ENCODE measurements around the gene HTRA2.
A peak's percentile ranks its signal among the peaks of the same experiment; 100 is the strongest.

HTRA2 gene

DNA sequence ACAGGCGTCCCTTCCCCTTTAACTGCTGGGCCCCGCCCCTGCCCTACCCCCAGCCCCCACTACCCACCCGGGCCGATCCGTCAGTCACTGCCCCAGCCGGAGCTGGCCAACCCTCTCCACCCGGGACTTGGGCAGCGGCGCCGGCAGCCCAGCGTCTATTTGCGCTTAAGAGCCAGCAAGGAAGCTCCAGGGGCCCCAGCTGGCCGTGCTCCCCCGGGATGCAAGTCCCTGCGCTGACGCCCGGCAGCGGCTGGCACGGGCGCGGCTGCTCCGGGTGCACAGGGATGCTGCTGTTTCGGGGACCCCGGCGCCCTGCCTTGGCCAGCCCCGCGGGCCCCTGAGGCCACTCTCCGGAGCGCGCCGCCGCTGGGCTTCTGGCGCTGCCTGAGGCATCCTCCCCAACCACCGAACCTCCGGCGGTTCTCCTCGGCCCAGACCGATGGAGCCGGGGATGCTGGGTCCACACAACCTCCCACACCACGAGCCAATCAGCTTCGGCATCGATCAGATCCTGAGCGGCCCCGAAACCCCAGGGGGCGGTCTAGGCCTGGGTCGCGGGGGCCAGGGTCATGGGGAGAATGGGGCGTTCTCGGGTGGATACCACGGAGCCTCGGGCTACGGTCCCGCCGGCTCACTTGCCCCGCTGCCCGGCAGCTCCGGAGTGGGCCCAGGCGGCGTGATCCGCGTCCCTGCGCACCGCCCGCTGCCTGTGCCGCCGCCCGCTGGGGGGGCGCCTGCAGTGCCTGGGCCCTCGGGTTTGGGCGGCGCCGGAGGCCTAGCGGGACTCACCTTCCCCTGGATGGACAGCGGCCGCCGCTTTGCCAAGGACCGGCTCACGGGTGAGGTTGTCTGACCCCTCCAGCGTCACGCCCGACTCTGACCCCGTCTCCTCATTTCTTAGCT is 15.1 kb upstream of the HTRA2 start, which contains the start of gene TLX2:
TLX2 (plus strand) TSS at position 83 of the 903 bp plus-strand sequence; CDS start at position 440, 357 bp downstream.
- no peak within 1 kb of the TSS for H3K4me3 ChIP-seq (ENCODE audit: low read depth, low read length)
- DNase-seq (ENCODE audit: low read depth) = peak; percentile 53
- TF ChIP-seq MYC (IDR thresholded peaks at IDR 0.05; ENCODE audit: low read depth, low read length) (no peak), POLR2A (IDR thresholded peaks at IDR 0.05; ENCODE audit: extremely low read depth, insufficient read length) (no peak)
- TF ChIP-seq, protein P1, sequence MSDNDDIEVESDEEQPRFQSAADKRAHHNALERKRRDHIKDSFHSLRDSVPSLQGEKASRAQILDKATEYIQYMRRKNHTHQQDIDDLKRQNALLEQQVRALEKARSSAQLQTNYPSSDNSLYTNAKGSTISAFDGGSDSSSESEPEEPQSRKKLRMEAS (IDR thresholded peaks at IDR 0.05; ENCODE audit: low read depth, low read length) = no peak
- TF ChIP-seq, protein P2, sequence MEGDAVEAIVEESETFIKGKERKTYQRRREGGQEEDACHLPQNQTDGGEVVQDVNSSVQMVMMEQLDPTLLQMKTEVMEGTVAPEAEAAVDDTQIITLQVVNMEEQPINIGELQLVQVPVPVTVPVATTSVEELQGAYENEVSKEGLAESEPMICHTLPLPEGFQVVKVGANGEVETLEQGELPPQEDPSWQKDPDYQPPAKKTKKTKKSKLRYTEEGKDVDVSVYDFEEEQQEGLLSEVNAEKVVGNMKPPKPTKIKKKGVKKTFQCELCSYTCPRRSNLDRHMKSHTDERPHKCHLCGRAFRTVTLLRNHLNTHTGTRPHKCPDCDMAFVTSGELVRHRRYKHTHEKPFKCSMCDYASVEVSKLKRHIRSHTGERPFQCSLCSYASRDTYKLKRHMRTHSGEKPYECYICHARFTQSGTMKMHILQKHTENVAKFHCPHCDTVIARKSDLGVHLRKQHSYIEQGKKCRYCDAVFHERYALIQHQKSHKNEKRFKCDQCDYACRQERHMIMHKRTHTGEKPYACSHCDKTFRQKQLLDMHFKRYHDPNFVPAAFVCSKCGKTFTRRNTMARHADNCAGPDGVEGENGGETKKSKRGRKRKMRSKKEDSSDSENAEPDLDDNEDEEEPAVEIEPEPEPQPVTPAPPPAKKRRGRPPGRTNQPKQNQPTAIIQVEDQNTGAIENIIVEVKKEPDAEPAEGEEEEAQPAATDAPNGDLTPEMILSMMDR (IDR thresholded peaks at IDR 0.05; ENCODE audit: low read depth, low read length) = no peak

GRCh38 chr2:74515271-74515980 is 14.3 kb upstream of the HTRA2 start:
- no peak overlapping the region for H3K4me3 ChIP-seq (ENCODE audit: low read depth, low read length)
- no peak for TF ChIP-seq POLR2A (IDR thresholded peaks at IDR 0.05; ENCODE audit: extremely low read depth, insufficient read length)
- TF ChIP-seq, protein P1 (IDR thresholded peaks at IDR 0.05; ENCODE audit: low read depth, low read length) = no peak
- TF ChIP-seq, protein P2 (IDR thresholded peaks at IDR 0.05; ENCODE audit: low read depth, low read length) = no peak
- no peak for TF ChIP-seq MYC (IDR thresholded peaks at IDR 0.05; ENCODE audit: low read depth, low read length)
- DNase-seq (ENCODE audit: low read depth) = no peak

- H3K4me3 ChIP-seq (ENCODE audit: low read depth, low read length) = no peak overlapping the region
Measured at GRCh38 chr2:74515981-74516633, 13.6 kb upstream of the HTRA2 start.

GRCh38 chr2:74516650-74517049 is 13.1 kb upstream of the HTRA2 start:
- no peak for TF ChIP-seq POLR2A (IDR thresholded peaks at IDR 0.05; ENCODE audit: extremely low read depth, insufficient read length)
- no peak for TF ChIP-seq MYC (IDR thresholded peaks at IDR 0.05; ENCODE audit: low read depth, low read length)
- TF ChIP-seq, protein P1 (IDR thresholded peaks at IDR 0.05; ENCODE audit: low read depth, low read length) = no peak
- TF ChIP-seq, protein P2 (IDR thresholded peaks at IDR 0.05; ENCODE audit: low read depth, low read length) = no peak
- H3K4me3 ChIP-seq (ENCODE audit: low read depth, low read length) = no peak overlapping the region
- DNase-seq (ENCODE audit: low read depth) = no peak

More at GRCh38 chr2:74515981-74516633, 13.6 kb upstream of the HTRA2 start:
- no peak for DNase-seq (ENCODE audit: low read depth)
- TF ChIP-seq MYC (IDR thresholded peaks at IDR 0.05; ENCODE audit: low read depth, low read length) (no peak), POLR2A (IDR thresholded peaks at IDR 0.05; ENCODE audit: extremely low read depth, insufficient read length) (no peak)
- TF ChIP-seq, protein P1 (IDR thresholded peaks at IDR 0.05; ENCODE audit: low read depth, low read length) = no peak
- TF ChIP-seq, protein P2 (IDR thresholded peaks at IDR 0.05; ENCODE audit: low read depth, low read length) = no peak

DNA sequence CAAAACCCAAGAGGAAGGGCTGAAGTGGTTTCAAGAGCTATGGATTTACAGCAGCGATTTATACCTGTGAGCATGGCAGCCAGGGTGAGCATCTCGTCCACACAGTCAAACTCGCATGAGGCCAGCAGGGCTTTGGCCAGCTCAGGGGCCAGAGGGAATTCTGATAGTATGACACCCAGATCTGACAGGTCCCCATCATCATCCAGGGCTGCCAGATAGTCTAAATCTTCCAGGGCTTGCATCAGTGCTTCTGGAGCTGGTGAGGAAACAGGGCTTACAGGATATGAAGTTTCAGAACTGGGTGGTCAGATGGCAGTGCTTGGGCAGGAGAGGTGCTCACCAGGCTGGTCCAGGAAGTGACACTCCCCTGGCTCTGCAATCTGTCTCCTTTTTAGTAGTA is 7.2 kb upstream of the HTRA2 start:
- no peak overlapping the region for H3K4me3 ChIP-seq (ENCODE audit: low read depth, low read length)
- no peak for DNase-seq (ENCODE audit: low read depth)
- TF ChIP-seq, protein P1 (IDR thresholded peaks at IDR 0.05; ENCODE audit: low read depth, low read length) = no peak
- TF ChIP-seq POLR2A (IDR thresholded peaks at IDR 0.05; ENCODE audit: extremely low read depth, insufficient read length) = no peak
- TF ChIP-seq MYC (IDR thresholded peaks at IDR 0.05; ENCODE audit: low read depth, low read length) = no peak
- TF ChIP-seq, protein P2 (IDR thresholded peaks at IDR 0.05; ENCODE audit: low read depth, low read length) = no peak
